Fibroblast of peridontal ligament (primary cell): ENCODE measurements around the gene MACROD2.
A peak's percentile ranks its signal among the peaks of the same experiment; 100 is the strongest.

Source experiments
- DNase-seq: peaks from one replicate; pipeline ENCODE4 v3.0.0-alpha.2; 2010; ENCODE audit errors: extremely low read depth

The MACROD2 gene

DNA sequence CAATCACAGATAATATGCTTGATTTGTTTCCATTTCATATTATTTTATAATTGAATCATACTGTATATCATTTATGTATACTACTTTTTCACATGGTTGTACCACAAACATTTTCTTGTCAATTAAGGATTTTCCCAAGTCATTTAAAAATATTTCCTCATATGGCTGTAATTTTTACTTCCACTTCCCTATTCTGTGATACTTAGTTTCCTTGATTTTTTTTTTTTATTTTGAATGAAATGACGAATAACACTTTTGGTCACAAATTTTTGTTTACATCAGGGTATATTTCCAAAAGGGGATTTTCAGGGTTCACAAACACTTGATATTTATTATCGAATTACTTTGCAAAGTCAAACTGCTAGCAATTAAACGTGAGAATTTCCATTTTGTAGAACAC lies 2062.3 kb downstream of the MACROD2 start:
- no peak for DNase-seq

- DNase-seq: no peak
Observed at GRCh38 chr20:16058268-16058667, 2063.0 kb downstream of the MACROD2 start.

DNA sequence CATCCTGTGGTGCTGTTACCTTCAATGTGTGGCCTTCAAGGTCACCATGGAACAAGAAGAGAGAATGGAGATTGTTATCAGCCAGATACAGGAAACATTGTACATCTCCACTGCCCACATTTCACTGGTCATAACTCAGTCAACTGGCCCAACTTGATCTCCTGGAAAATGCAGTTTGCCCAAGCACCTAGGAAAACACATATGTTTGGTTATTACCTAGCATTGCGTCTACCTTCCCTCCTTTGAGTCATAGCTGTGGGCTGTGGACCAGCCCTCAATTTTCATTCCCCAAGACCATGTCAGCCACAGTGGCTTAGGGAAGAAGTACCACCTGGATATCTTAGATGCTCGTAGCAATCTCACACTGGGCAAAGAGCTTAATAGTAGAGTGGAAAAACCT lies 2064.5 kb downstream of the MACROD2 start:
- no peak for DNase-seq

DNA sequence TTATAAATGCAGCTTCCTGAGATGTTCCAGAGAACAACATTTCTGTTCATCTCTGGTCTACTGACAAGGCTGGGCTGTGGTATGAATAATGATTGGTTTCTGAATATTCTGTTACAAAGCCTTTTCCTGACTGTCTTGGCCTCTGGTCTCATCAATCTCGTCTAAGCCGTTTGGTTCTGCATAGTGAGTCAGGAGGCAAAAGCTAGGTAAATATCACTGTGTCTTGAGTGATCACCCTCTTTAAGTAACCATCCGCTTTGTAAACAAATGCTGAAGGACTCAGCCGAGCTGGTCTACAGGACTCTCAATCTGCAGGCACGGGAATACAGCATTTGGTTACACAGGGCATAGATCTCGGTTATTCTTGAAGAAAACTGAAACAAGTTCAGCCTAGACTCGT lies 2066.0 kb downstream of the MACROD2 start:
- DNase-seq: no peak

GRCh38 chr20:16062661-16063581 lies 2067.6 kb downstream of the MACROD2 start:
- DNase-seq: no peak

GRCh38 chr20:16063881-16064280 lies 2068.6 kb downstream of the MACROD2 start:
- DNase-seq: peak; percentile 50

DNA sequence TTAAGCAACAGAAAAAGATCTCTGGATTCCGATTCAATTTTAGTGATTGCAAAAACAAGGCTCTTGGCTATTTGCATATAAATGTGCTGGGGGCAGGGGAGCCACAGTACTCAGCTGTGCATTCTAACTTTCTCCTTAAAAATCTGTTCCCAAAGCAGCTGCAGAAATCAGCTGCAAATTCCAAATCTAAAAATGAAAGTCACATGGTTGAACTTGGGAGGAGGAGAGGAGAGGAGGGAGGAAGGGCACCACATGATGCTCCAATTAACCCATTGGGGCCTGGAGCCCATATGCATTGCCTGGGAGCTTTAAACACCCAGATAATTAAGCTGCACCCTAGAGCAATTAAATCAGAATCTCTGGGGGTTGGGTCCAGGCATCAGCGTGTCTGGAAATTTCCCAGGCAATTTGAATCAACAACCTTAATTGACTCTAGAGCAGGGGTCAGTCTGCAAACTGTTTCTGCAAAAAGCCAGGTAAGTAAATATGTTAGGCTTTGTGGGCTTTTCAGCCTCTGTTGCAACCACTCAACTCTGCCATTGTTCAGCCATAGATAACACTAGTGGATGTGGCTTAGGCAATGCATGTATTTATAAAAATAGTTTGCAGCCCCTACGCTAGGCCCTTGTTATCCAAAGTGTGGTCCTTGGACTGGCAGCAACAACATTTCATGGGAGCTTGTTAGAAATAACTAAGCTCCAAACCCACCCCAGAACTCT lies 2069.8 kb downstream of the MACROD2 start:
- peak; percentile 21 for DNase-seq

DNA sequence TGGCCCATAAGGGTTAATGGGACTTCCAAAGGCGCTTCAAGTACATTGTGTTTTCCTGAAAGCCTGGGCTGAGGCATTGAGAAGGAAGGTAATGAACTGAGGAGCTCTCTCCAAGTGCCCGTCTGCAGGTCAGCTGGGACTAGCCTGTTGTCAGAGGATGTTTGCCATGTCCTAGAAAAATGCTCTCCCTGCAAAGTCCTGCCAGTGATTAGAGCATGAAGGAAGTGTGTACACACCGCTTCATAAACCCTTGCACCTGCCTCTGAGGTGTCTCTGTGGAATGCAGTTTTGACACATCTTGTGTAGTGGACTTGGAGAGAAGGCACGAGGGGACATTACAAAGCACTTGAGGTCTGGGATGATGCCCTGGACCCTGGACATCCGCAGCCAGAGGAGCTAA lies 2071.3 kb downstream of the MACROD2 start:
- no peak for DNase-seq

GRCh38 chr20:16069389-16070010 lies 2074.2 kb downstream of the MACROD2 start:
- no peak for DNase-seq

GRCh38 chr20:16072220-16072619 lies 2076.9 kb downstream of the MACROD2 start:
- no peak for DNase-seq

- DNase-seq: no peak
Observed at GRCh38 chr20:16078172-16078898, 2083.0 kb downstream of the MACROD2 start.

DNA sequence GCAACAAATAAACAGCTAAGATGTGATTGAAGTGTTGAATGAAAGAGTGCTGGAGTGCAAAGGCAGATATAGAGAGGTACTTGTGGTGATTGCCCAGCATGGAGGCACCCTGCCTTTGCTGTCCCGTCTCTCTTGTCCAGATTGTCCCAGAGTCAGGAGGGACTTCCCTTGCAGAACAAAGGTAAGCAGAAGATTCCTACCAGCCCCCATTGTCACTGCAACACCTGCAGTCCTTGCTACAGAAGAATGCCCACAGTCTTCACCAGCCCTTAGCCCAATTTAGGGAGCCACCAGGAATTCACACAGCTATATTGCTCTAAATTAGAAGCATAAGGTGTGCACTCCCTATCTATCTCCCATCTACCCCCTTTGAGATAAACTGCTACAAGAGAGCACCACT lies 2086.1 kb downstream of the MACROD2 start:
- DNase-seq: no peak

DNA sequence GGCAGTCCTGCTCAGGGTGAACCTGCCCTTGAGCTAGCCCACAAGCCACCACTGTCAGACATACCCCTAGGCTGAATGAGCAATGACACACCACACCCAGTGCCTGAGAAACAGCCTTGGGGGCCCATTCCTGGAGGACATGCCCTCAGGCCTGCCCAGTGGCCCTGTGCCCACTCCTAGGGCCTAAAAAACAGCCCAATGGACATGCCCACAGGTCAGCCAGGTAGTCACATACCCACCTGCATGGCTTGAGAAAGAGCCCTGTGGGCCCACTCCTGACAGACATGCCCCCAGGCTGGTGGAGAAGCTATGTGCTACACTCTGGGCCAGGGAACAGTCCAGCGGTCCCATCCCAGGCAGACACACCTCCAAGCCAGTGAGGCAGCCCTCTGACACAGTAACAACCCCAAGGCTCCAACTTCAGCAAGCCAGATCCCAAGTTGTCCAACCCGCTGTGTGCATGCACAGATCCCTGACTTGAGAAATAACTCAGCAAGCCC lies 2086.8 kb downstream of the MACROD2 start:
- DNase-seq: no peak

- no peak for DNase-seq
Observed at GRCh38 chr20:16083639-16084280, 2088.4 kb downstream of the MACROD2 start.

- DNase-seq: no peak
Observed at GRCh38 chr20:16095226-16095625, 2099.9 kb downstream of the MACROD2 start.

DNA sequence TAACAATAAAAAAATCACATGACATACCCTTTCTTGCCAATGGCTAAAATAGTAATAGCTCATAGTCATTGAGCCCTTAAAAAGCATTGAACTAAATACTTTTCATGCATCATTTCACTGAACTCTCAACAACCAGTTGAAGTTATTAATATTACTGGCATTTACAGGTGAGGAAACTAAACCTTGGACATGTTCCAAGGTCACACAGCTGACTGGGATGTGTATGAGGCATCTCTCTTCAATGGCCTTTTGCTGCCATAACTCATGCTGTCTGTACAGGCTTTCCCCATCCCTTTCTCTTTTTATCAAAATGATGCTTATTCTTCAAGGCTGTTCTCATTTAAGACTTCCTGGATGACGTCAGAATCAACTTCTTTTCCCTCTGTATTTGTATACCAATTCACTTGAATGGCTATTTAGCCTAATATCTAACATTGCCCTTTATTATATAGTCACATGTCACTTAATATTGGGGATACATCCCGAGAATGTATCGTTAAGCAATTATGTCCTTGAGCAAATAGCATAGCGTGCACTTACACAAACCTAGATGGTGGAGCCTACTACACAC lies 2101.5 kb downstream of the MACROD2 start:
- DNase-seq: no peak

GRCh38 chr20:16097788-16098187 lies 2102.5 kb downstream of the MACROD2 start:
- DNase-seq: no peak

DNA sequence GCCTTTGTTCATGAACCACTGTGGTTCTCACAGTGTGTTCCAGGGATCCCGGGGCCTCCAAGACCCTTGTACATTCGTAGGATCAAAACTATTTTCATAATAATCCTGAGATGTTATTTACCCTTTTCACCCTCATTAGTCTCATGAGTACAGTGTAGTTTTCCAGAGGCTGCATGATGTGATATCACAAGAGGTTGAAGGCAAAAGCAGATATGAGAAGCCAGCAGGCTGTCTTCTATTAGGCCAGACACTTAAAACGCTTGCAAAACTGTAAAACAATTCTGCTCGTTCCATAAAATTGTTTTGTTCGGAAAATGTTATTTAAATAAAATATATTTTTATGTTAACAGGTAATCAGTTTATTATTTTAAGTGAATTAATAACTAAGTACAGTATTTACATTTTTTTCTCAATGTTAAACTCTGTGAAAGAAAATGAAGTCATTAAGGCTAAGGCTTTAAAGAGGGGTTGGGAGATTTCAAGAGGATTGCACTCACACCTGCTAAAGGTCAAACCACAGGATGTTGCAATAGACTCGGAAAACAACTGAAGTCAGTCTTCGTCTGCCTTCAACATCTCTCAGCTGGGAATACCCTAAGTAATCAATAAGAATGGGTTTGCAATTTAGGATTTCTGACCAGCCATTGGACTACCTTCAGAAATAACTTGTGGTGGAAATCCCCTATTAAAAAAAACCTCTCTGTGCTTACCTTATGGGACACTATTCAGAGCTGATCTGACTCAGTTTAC lies 2103.7 kb downstream of the MACROD2 start:
- DNase-seq: no peak

DNA sequence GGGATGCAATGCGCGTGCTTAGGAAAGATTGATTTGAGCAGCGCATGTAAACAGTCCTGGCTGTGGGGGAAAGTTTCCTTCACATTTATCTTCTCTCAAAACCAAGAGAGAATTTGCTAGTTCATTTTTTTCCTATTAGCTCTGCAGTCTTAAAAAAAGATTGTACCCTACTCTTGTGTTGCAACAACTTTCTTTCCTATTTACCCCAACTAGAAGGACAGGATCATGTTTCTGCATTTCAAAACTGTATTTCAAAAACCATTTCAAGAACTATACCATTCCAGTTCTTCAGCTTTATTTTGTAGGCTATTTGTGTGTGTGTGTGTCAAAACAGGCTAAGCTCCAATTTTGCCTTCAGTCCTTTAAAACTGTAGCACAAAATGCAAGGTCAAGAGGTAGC lies 2104.8 kb downstream of the MACROD2 start:
- no peak for DNase-seq

GRCh38 chr20:16100767-16101166 lies 2105.5 kb downstream of the MACROD2 start:
- DNase-seq: no peak
